Right lobe of liver (tissue), 4 donors: ENCODE measurements around the gene STMN3.

Source experiments
- CTCF ChIP-seq, 4 donors: fragments of 200-600 bp in 3 of 4; fragments of 450-650 bp in 1 of 4; IDR thresholded peaks; one replicate each; pipeline versions ENCODE4 v1.5.1 to v1.8.0; 2016 to 2022; ENCODE audit warnings: antibody characterized with exemption in 4 of 4, mild to moderate bottlenecking in 2 of 4
- POLR2A ChIP-seq: fragments of 450-650 bp; IDR thresholded peaks from one replicate; pipeline ENCODE4 v1.6.1; 2017; ENCODE audit warnings: antibody characterized with exemption, mild to moderate bottlenecking
- donor health status: DM: no; HTN: no; CAD: no.
- donor health status: DM: no; HTN: no; CAD: no.
- donor health status: DM: no; HTN: yes; CAD: no.

- TF ChIP-seq POLR2A, result no peak
- TF ChIP-seq CTCF (IDR thresholded peaks at IDR 0.05), result no peak
These were observed 4.2 kb downstream of the STMN3 start for GRCh38 chr20:63648895-63649589.
